NAMALWA (cell line): ENCODE results near the gene KCNH8.

Source experiments
- DNase-seq: peaks from one replicate; pipeline ENCODE4 v3.0.0-alpha.2; 2015; ENCODE audit warnings: low spot score

Gene KCNH8

DNA sequence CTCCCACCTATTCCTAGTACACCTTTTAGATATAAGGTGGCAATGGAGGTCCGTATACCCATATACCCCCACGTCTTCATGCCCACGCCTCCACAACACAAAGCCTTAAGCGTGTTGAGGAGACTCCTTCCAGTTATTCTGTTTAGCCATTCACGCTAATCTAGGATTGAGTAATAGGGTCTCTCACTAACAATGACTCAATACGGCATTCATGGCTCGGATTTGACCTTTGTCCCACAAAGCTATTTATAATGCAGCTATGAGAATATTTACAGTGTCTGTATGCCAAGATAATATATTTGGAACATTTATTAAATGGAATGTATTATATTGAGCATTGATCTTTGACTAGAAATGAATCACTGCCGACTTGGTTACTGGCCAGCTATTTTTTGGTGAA, 215.8 kb downstream of the KCNH8 start:
- no peak for DNase-seq

DNA sequence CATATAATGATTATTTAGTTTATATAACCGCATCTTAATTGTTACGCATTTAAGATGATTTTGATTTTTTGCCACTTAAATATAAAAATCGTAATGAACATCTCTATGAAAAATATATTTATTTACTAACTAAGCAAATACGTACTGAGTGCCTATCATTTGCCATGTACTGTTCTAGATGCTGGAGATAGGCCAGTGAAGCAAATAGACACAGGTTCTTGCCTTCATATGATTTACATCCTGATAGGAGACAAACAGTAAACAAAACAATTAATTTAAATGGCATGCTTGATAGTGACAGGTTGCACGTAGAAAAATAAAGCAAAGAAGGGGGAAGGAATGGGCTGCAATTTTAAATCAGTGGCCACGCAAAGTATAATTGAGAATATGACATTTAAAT, 217.2 kb downstream of the KCNH8 start:
- DNase-seq, result no peak

DNA sequence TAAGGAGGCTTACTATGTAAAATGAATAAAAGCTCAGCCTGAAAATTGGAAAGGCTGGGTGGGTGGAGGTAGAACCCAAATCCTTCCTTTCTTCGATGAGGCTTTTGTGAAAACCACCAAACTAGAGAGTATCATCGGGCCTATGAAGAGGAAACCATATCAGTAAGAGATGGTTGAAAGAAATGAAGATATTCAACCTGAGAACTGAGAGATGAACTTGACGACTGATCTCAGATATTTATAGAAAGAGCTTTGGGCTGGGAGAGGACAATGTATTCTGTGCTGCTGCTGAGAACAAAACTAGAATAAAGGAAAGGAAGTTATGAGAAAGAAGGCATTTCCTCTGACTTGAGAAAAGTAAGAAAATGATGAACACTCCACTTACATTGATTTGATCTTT, 236.6 kb downstream of the KCNH8 start:
- no peak for DNase-seq

DNA sequence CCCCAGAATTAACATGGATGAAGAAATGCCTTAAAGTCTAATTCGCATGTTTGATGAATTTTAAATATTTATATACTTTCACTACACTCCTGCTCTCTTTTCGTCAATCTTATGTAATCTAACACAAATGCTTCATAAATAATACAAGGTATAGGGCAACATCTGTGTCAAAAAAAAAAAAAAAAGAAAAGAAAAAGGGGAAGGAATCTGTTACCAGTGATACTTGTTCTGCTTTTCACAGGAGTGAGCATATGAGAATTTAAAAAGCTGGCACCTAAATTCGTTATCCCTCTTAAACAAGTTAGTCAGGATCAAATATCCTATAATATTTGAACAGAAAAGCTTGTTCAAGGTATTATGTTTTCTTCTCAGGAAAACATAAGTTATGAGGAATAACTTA, 243.8 kb downstream of the KCNH8 start:
- DNase-seq, result no peak

DNA sequence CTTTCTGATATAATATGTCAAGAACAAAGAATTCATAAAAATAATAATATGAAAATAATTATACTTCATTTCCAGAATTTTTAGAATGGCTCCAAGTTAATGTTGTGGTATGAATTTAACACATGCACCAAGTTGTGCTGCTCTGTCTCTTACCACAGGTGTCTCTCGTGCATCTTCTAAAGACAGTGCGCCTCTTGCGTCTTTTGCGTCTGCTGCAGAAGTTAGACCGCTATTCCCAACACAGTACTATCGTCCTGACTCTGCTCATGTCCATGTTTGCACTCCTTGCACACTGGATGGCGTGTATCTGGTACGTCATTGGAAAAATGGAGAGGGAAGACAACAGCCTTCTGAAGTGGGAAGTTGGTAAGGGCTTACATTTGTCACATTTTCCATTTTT, 246.6 kb downstream of the KCNH8 start:
- no peak for DNase-seq

DNA sequence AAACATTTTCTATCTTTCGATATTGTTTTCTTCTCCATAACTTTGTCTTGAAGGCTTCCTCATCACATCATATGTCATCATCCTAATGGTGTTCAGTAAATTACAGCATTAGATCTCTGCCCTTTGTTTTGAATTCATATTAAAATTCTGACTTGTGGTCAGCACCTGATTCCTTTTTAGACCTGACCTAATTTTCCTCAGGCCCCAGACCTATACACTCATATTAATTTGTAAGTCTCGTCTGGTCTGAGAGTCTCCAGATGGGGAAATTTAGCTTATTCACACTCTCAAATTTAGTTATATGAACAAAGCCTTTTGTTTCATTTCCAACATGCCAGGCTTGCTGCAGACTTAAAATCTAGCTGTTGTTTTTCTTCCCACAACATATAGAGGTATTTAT, 248.4 kb downstream of the KCNH8 start:
- no peak for DNase-seq

DNA sequence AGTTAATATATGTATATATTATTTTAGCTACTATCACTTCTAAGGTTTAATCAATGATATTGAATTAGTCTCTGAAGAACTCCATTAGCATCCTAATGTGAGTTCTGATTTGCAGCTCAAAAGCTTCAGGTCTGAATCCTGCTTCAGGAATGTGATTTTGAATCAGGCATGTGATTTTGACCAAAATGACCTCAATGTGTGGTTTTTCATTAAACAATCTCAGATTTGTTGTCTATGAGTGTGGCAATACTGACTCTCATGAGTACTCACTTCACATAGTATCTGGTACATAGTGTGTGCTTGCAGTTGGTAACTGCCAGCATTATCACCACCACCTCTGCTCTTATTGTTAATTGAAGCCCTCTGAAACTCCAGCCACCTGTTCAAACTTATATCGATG, 251.0 kb downstream of the KCNH8 start:
- DNase-seq, result no peak

DNA sequence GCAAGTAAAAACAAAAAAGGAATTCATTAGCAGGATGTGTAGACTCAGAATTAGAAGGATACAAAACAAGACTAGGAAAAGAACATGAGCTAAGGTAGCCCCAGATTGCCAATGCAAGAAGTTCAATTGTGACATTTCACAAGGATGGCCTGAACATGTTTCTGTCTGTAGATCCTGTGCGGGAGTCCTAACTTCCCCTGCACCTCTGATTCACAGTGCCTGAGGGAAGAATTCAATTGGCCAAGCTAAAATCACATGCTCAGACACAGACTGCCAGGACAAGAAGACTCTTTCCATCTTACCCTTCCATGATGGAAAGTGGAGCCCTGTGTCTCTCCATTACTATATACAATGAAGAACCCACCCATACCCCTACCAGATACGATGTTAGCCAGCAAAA, 251.5 kb downstream of the KCNH8 start:
- DNase-seq, result no peak

DNA sequence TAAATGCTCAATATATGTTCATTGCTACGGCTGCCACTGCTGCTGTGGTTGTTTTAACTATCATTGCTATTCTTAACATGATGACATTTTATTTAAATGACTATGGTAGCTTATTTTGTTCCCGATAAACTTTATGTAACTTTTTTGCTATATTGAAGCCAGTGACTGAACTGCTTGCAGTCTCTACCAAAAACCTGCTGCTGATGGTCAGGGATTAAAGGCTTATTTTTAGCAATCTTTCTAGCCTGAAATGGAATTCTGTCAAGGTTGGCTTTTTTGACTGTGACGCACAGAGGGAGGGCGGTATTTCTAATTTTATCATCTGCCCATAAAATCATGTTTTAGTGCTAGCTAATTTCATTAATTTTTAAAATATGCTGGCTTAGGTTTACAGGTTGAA, 271.8 kb downstream of the KCNH8 start:
- no peak for DNase-seq

DNA sequence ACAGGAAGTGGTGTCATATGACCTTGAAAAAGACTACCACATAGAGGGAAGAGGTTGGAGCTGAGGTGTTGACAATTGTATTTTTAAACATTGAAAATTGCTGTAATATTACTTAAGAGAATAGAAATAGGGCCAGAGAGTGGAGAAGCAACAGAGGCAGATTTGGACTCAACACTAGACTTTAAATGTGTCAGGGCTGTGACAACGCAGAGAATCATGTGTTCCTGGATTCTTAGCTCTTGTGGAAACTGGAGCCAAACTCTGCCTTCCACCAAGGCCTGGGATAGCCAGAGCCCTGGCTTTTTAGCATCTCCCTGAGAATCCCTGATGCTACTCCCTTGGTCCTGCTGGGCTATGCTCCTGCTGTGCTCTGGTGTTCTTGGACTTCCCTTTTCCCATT, 277.5 kb downstream of the KCNH8 start:
- DNase-seq, result no peak

DNA sequence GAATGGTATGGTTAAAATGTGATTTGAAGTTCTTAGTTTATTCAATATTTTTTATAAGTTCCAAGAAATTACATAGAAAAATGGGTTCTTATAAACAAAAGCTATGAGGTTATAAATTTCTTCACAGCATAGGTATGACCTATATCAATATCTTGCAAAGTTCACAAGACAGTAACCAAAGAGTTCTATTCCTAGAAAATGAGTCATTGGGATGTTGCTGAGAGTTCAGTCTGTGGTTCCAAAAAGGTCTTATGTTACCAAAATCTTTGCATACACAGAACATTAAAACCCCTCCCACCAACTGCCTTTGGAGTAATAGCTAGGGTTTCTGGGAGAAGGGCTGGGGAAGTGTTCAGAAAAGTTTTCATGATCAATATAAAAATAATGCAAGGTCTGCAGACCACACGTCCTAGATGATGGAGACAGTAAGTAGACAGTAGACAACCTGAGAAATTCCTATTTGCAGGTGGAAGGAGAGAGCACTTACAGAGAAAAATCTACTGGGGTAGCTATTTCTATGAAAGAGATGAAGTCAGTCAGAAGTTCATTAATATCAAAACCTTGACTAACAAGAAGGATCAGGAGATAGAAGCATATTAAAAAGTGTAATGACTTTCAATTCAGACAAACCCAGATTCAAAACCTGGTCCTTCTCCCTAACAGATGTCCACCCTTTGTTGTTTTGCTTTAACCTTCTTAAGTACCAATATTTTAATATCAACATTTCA, 279.3 kb downstream of the KCNH8 start:
- no peak for DNase-seq

DNA sequence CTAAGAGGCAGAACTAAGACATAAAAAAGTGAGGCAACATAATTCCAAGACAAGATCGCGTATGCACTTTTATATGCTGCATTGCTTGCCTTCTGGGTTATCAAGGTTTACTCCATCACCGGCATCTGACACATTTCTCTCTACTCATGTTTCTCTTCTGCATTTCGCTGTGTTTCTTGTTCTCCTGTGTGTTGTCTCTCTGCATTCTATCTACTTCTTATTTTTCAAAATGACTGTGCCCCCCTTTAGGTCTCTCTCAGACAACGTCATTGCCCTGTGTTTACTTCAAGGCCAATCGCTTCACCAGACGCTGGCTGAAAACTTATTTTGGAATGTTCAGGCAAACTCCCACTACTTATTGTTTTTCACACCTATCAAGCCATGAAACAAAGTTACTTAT, 280.4 kb downstream of the KCNH8 start:
- no peak for DNase-seq

DNA sequence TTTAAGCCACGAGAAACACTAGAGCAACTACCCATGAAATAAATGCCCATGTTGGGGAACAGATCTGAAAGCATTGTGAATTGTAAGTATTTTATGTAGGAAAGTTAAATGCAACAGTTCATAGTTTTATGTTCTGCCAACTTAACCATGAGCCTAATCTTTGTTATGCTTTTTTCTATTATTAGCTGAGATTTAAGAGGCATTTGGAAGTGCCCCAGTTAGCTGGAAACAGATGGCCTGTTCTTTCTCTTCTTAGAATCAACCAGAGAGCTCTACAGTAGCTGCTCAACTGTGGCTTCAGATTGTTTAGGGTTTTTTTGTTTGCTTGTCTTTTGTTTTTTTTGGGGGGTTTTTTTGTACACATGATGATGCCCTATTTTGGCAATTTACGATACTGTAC, 284.4 kb downstream of the KCNH8 start:
- DNase-seq, result no peak

DNA sequence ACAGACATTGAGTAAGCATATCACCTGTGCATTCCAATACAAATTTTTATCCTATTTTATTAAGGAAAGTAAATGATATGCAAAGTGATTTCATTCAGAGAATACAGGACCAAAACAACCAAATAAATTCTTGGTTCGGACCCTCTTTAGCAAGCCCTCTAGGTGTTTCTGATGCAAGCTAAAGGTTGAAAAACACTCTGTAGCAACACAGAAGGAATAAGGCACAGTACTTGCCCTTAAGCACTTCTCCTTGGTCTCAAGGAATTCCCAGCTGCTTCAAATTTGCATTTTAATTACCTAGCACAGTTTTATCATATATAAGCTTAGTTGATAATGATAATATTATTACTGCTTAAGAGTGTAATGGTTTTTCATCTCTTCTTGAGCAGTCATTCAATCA, 288.4 kb downstream of the KCNH8 start:
- DNase-seq, result no peak

DNA sequence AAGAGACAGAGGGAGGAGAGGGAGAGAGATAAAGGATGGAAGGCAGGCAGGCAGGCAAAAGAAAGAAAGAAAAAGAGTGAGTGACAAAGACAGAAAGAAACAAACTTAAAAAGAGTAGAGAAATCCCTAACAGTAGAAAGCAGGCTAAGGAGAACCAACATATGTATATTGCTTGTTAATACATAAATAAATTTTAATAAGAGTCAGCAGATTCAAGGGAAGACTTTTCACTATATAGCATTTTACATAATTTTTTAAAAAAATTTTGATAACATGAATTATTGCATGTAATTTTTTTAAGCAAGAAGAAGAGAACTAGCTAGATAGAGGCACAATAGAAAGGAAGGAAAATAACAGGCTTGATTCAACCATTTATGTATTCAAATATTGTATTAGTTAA, 291.6 kb downstream of the KCNH8 start:
- no peak for DNase-seq

DNA sequence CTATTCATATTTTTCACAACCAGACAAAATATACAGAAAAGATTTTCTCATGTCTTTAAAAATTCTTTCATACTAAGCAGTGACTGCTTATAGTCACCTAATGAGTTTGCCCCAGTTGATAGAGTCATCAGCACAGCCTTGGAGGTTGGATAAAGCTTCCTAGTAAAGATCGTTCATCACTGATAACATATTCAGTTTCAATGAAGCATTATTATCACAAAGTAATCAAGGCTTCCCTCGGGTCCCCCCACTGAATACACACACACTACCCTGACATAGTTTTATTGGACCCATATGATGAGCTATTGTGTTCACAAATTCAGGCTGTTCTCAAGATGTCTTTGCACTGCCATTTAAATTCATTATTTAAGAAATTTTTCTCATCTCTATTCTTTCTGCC, 297.8 kb downstream of the KCNH8 start:
- DNase-seq, result no peak

DNA sequence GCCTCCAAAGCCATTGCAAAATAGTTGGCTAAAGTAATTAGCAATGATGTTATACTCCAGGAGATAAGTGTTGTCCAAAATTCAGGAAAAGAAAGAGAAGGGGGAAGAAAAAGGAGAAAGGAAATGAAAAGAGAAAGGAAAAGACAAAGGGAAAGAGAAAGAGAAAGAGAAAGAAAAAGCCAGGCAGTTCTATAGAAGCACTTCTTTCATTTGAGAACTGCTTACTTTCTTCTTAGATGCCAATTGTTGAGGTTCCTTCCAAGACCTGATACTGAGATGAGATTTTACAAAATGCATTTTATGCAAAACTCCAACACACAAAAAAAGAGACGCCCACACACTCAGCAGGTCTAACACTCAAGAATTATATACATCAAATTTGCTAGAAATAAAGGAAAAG, 298.4 kb downstream of the KCNH8 start:
- no peak for DNase-seq

DNA sequence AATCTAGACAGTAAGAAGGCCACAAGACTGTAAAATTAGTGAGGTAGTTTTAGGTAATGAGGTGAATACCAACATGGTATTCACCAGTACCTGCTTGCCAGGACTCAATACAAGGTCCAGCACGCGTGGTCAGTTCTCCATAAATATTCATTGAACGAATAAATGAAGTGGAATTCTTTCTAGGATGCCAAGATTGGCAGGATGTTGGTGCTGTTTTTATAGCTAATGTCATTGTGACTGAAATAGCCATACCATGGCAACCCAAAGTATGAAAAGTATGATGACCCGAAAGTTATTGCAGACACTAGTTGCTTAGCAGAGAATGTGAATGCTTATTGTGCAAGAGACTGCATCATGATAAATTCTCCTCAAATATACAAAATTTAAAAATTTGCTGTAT, 307.2 kb downstream of the KCNH8 start:
- no peak for DNase-seq

DNA sequence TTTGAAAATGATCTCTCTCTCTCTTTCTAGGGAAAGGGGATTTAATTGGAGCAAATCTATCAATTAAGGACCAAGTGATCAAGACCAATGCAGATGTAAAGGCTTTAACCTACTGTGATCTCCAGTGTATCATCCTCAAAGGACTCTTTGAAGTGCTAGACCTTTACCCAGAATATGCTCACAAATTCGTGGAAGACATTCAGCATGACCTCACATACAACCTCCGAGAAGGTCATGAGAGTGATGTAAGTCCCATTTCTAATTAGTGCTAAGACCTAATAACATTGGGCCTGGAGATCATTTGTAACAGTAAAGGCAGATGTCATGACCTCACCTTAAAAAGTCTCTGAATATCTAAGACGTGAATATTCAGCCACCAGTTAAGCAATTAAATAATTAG, 308.4 kb downstream of the KCNH8 start:
- DNase-seq, result no peak

DNA sequence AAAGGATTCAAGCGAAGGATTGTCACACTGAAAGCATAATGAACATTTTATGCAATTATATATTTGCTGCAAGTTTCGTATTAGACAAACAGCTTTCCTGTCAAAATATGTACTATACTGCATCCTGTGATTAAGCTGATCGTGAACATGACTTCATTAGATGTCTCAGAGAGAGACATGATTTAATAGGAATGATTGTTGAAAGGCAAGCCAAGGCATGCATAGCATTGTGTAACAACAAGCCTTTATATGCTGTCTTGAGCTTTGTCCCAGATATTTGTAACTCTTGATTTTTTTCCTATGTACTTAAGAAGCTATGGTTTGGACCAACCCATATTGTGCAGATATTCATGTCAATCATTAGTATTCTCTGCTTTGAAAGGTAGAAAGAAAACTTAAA, 309.1 kb downstream of the KCNH8 start:
- no peak for DNase-seq

DNA sequence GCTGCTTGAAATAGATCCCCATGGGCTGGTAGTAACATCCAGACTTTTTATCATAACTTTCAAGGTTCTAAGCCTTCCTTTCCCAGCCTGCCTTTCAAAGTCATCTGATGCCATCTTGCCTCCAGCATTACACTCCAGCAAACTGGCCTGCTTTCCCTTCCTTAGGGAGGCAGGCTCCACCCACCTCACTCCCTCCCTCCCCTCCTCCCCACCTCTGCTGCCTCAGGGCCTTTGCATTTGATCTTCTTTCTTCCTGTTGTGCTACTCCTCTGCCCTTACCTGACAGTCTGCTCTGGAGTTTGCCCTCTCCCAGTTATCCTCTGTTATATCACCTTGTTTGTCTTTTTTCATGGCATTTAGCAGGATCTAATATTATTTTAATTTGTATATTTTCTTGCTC, 319.5 kb downstream of the KCNH8 start:
- no peak for DNase-seq

DNA sequence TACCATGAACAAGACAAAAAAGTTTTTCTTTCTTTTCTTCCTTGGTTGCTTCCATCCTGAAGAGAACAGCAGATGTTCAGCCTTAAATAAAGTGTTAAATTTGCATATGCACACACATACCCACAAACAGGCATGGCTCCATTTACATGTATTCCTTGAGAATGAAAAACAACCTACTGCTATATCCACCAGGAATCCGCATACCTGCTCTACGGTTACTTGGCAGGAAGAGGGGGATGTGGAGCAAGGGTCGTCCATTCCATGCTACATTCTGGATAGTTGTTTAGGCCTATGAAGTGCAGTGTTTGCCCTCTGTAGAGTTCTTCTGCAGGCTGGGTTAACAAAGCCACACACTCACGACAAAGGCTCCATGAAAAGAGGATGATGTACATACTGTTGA, 322.8 kb downstream of the KCNH8 start:
- DNase-seq, result no peak

DNA sequence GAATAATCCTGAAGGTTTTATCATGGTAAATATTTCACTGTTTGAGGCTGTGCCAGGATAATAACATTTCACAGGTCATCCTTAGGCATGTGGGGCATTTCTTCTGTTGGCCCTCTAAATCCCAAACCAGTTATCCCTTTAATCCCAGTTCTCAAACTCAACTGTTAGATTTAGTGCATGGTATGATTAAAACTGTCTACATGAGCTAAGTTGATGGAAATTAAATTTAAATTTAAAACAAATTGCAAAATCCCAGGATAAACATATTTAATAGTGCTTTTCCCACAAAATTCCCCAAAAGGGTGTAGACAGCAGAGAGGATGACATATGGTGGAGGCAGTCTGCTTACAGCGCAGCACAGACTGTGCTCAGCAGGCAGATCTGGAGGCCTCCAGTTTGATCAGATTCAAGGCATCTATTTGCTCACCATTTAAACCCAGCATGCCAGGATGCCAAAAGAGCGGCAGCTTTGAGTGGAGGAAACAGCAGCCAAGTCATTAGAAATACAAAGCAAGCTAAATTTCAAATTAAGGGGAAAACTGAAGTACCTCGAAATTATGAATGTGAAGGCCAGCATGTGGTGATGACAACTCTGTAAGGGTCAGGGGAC, 325.8 kb downstream of the KCNH8 start:
- DNase-seq, result no peak

DNA sequence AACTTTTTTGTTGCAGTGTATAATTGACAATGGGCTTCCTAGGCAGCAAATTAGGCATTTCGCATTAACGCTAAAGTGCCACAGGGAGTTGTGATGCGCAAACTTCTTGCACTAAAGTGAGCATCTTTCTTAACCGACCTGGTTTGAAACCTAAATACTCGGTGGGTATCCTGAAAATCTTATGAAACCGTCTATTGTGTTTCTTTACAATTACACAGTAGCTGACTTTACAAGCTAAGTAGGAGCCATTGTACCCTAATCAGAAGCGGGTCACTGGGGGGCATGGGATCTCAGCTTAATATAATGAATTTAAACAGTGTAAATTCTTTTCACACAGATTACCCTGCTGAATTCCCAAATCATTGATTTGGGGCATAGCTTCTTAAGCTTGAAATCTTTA, 328.0 kb downstream of the KCNH8 start:
- DNase-seq, result no peak
